NCI-H2227 (cell line): ENCODE results near the gene S100A5.

Experiments used
- DNase-seq: peaks from one replicate; lab custom pipeline; 2025; ENCODE audit not compliant: unreplicated experiment; lab: John Stamatoyannopoulos, UW

S100A5 gene

GRCh38 chr1:153548722-153549688 lies 8.3 kb upstream of the S100A5 start, which contains the start of gene S100A3:
Gene S100A3, minus strand, starts transcription at chr1:153549258. Its CDS starts 773 bp downstream, at chr1:153548485.
- no peak for DNase-seq

- no peak for DNase-seq
Measured at GRCh38 chr1:153547560-153548551, 7.1 kb upstream of the S100A5 start.

GRCh38 chr1:153546796-153547559 lies 6.2 kb upstream of the S100A5 start:
- DNase-seq, result no peak

- DNase-seq, result no peak
Measured at GRCh38 chr1:153546371-153546770, 5.6 kb upstream of the S100A5 start.

GRCh38 chr1:153545067-153546055 lies 4.6 kb upstream of the S100A5 start, which contains the start of gene S100A4:
Gene S100A4, minus strand, starts transcription at chr1:153545806. Its CDS starts 1,012 bp downstream, at chr1:153544794.
- peak; percentile 78 for DNase-seq

GRCh38 chr1:153544453-153545066 lies 3.8 kb upstream of the S100A5 start:
- no peak for DNase-seq

GRCh38 chr1:153543736-153544135 lies 3.0 kb upstream of the S100A5 start:
- no peak for DNase-seq

GRCh38 chr1:153542956-153543711 lies 2.4 kb upstream of the S100A5 start:
- DNase-seq, result no peak

GRCh38 chr1:153541641-153542590 lies 1.2 kb upstream of the S100A5 start:
- no peak for DNase-seq

GRCh38 chr1:153539395-153540093 lies 1.2 kb downstream of the S100A5 start:
- no peak for DNase-seq

GRCh38 chr1:153538315-153538821 lies 2.4 kb downstream of the S100A5 start:
- DNase-seq, result no peak

- no peak for DNase-seq
Measured at GRCh38 chr1:153537376-153537730, 3.4 kb downstream of the S100A5 start.

- no peak for DNase-seq
Measured at GRCh38 chr1:153536671-153537375, 3.9 kb downstream of the S100A5 start.

- DNase-seq, result peak; percentile 57
Measured at GRCh38 chr1:153536012-153536670, 4.6 kb downstream of the S100A5 start.
